Parathyroid adenoma (tissue), 2 donors: ENCODE results near the gene SYNM.

Experiments
- H2AFZ ChIP-seq: fragments of 300-600 bp; sonication (generic); one replicate; pipeline ENCODE4 v1.7.0; 2017; ENCODE audit warnings: antibody characterized with exemption, mild to moderate bottlenecking
- H3K27ac ChIP-seq: fragments of 300-600 bp; sonication (generic); one replicate; pipeline ENCODE4 v1.7.0; 2017
- H3K27me3 ChIP-seq: fragments of 300-600 bp; sonication (generic); one replicate; pipeline ENCODE4 v1.7.0; 2017; ENCODE audit warnings: low read length; ENCODE audit not compliant: control insufficient read depth, insufficient read depth
- H3K36me3 ChIP-seq: fragments of 300-600 bp; sonication (generic); one replicate; pipeline ENCODE4 v1.7.0; 2017; ENCODE audit warnings: low read length; ENCODE audit not compliant: control insufficient read depth, insufficient read depth
- H3K4me1 ChIP-seq: fragments of 300-600 bp; sonication (generic); one replicate; pipeline ENCODE4 v1.7.0; 2017; ENCODE audit warnings: control low read depth
- H3K4me2 ChIP-seq: fragments of 300-600 bp; sonication (generic); one replicate; pipeline ENCODE4 v1.7.0; 2017; ENCODE audit warnings: low read length
- H3K4me3 ChIP-seq: fragments of 300-600 bp; sonication (generic); one replicate; pipeline ENCODE4 v1.7.0; 2017; ENCODE audit warnings: low read depth, low read length
- H3K79me2 ChIP-seq: fragments of 300-600 bp; sonication (generic); one replicate; pipeline ENCODE4 v1.7.0; 2017; ENCODE audit warnings: control low read depth
- H3K9ac ChIP-seq: fragments of 300-600 bp; sonication (generic); one replicate; pipeline ENCODE4 v1.7.0; 2017; ENCODE audit warnings: mild to moderate bottlenecking
- H3K9me3 ChIP-seq: fragments of 300-600 bp; sonication (generic); one replicate; pipeline ENCODE4 v1.7.0; 2017; ENCODE audit warnings: low read length; ENCODE audit not compliant: control insufficient read depth
- CTCF ChIP-seq: fragments of 300-600 bp; sonication (generic); IDR thresholded peaks from one replicate; pipeline ENCODE4 v1.7.0; 2017; ENCODE audit warnings: antibody characterized with exemption, mild to moderate bottlenecking
- donor health status: primary hyperparathyroidism.

The SYNM gene

GRCh38 chr15:99085413-99086326, 19.2 kb upstream of the SYNM start:
- Histone ChIP-seq H3K79me2 (no peaks in the 10 kb centered on the region), H3K27me3 (no peaks in the 10 kb centered on the region)

GRCh38 chr15:99086327-99086667, 18.6 kb upstream of the SYNM start:
- Histone ChIP-seq H3K27ac (no peak overlapping the region), H3K27me3 (no peaks in the 10 kb centered on the region), H3K36me3 (no peaks in the 10 kb centered on the region), H3K9ac (no peak overlapping the region), H3K4me2 (no peak overlapping the region), H3K4me1 (no peaks in the 10 kb centered on the region), H3K4me3 (no peak overlapping the region), H3K9me3 (no peaks in the 10 kb centered on the region), H2AFZ (no peak overlapping the region), H3K79me2 (no peaks in the 10 kb centered on the region)
- no peak for TF ChIP-seq CTCF

More at GRCh38 chr15:99085413-99086326, 19.2 kb upstream of the SYNM start:
- Histone ChIP-seq H3K9ac (no peak overlapping the region), H3K4me2 (no peak overlapping the region), H3K4me1 (no peaks in the 10 kb centered on the region), H2AFZ (no peak overlapping the region), H3K9me3 (no peaks in the 10 kb centered on the region), H3K4me3 (no peak overlapping the region), H3K27ac (no peak overlapping the region), H3K36me3 (no peaks in the 10 kb centered on the region)
- TF ChIP-seq CTCF: no peak

GRCh38 chr15:99087405-99087943, 17.4 kb upstream of the SYNM start:
- no peaks in the 10 kb centered on the region for H3K36me3 ChIP-seq
- no peak for TF ChIP-seq CTCF
- no peak overlapping the region for H2AFZ ChIP-seq
- H3K27ac ChIP-seq: no peak overlapping the region
- H3K27me3 ChIP-seq: no peaks in the 10 kb centered on the region
- H3K9me3 ChIP-seq: no peaks in the 10 kb centered on the region
- H3K9ac ChIP-seq: no peak overlapping the region
- no peaks in the 10 kb centered on the region for H3K4me1 ChIP-seq
- H3K4me2 ChIP-seq: no peak overlapping the region
- H3K79me2 ChIP-seq: no peaks in the 10 kb centered on the region
- no peak overlapping the region for H3K4me3 ChIP-seq

- H3K4me1 ChIP-seq: no peaks in the 10 kb centered on the region
- H3K36me3 ChIP-seq: no peaks in the 10 kb centered on the region
- no peaks in the 10 kb centered on the region for H3K79me2 ChIP-seq
- no peak overlapping the region for H3K27ac ChIP-seq
- no peak overlapping the region for H3K4me3 ChIP-seq
- H3K27me3 ChIP-seq: no peaks in the 10 kb centered on the region
- H3K9me3 ChIP-seq: no peaks in the 10 kb centered on the region
- TF ChIP-seq CTCF: no peak
- H2AFZ ChIP-seq: no peak overlapping the region
- no peak overlapping the region for H3K9ac ChIP-seq
- no peak overlapping the region for H3K4me2 ChIP-seq
Observed at GRCh38 chr15:99090011-99090699, 14.7 kb upstream of the SYNM start.
